Measurements from ENCODE around the gene CENPM.

CENPM gene

GRCh38 chr22:41933411-41934177 lies 13.4 kb downstream of the CENPM start:
- no peak for DNase-seq

GRCh38 chr22:41932353-41932752 lies 14.6 kb downstream of the CENPM start:
- DNase-seq = no peak

GRCh38 chr22:41931701-41932269 lies 15.2 kb downstream of the CENPM start:
- no peak for DNase-seq

GRCh38 chr22:41929418-41929810 lies 17.5 kb downstream of the CENPM start:
- no peak for DNase-seq

GRCh38 chr22:41928593-41929417 lies 18.1 kb downstream of the CENPM start:
- DNase-seq = no peak

GRCh38 chr22:41927813-41928212 lies 19.1 kb downstream of the CENPM start:
- DNase-seq = no peak

- DNase-seq = peak; percentile 56
These were observed 21.0 kb downstream of the CENPM start for GRCh38 chr22:41925783-41926460.

- DNase-seq = no peak
These were observed 23.2 kb downstream of the CENPM start for GRCh38 chr22:41923595-41924276.

GRCh38 chr22:41922940-41923594 lies 23.9 kb downstream of the CENPM start:
- DNase-seq = no peak

- DNase-seq = no peak
These were observed 24.6 kb downstream of the CENPM start for GRCh38 chr22:41922328-41922727.

GRCh38 chr22:41920271-41920976 lies 26.5 kb downstream of the CENPM start:
- no peak for DNase-seq

- peak; percentile 67 for DNase-seq
These were observed 27.4 kb downstream of the CENPM start for GRCh38 chr22:41919357-41920224.

GRCh38 chr22:41917903-41918791 lies 28.8 kb downstream of the CENPM start:
- no peak for DNase-seq

GRCh38 chr22:41917375-41917902 lies 29.5 kb downstream of the CENPM start:
- no peak for DNase-seq

- no peak for DNase-seq
These were observed 30.1 kb downstream of the CENPM start for GRCh38 chr22:41916745-41917358.

- DNase-seq = no peak
These were observed 31.0 kb downstream of the CENPM start for GRCh38 chr22:41915786-41916493.

- DNase-seq = peak; percentile 54
These were observed 31.7 kb downstream of the CENPM start, which contains the start of gene SHISA8 for GRCh38 chr22:41915035-41915785. Gene SHISA8 (minus strand): TSS chr22:41915074. CDS start chr22:41914667, 407 bp downstream.
